Measurements from ENCODE around the gene CAMSAP2. TPM values are rescaled to one million over a fixed set of nuclear protein-coding genes. Genes with fewer than 3 reads are reported as not detected.

CAMSAP2 gene, protein sequence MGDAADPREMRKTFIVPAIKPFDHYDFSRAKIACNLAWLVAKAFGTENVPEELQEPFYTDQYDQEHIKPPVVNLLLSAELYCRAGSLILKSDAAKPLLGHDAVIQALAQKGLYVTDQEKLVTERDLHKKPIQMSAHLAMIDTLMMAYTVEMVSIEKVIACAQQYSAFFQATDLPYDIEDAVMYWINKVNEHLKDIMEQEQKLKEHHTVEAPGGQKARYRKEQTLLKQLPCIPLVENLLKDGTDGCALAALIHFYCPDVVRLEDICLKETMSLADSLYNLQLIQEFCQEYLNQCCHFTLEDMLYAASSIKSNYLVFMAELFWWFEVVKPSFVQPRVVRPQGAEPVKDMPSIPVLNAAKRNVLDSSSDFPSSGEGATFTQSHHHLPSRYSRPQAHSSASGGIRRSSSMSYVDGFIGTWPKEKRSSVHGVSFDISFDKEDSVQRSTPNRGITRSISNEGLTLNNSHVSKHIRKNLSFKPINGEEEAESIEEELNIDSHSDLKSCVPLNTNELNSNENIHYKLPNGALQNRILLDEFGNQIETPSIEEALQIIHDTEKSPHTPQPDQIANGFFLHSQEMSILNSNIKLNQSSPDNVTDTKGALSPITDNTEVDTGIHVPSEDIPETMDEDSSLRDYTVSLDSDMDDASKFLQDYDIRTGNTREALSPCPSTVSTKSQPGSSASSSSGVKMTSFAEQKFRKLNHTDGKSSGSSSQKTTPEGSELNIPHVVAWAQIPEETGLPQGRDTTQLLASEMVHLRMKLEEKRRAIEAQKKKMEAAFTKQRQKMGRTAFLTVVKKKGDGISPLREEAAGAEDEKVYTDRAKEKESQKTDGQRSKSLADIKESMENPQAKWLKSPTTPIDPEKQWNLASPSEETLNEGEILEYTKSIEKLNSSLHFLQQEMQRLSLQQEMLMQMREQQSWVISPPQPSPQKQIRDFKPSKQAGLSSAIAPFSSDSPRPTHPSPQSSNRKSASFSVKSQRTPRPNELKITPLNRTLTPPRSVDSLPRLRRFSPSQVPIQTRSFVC (N-terminal part only)
- polyA plus RNA-seq (ENCODE audit: insufficient read length in 12 of 12) = 10 to 100 TPM in 11 of 12 donors, not detected in 1; 17.9 to 36.7 (median 24.8) TPM
- long read RNA-seq, donor 1 = 0 reads
- long read RNA-seq, donor 2, full-length matches to known transcripts = 1 of 1 reads
- long read RNA-seq, donor 2, partial matches to known transcripts = 0 of 1 reads
- long read RNA-seq, donor 2, other reads (novel, unspliced or antisense) = 0 of 1 reads
- long read RNA-seq, donor 3 = 0 reads
- long read RNA-seq, donor 4 = 0 reads
- long read RNA-seq, donor 5, full-length matches to known transcripts = 1 of 1 reads
- long read RNA-seq, donor 5, partial matches to known transcripts = 0 of 1 reads
- long read RNA-seq, donor 5, other reads (novel, unspliced or antisense) = 0 of 1 reads
- long read RNA-seq, donor 6 = 0 reads
- long read RNA-seq, donor 7, full-length matches to known transcripts = 1 of 1 reads
- long read RNA-seq, donor 7, partial matches to known transcripts = 0 of 1 reads
- long read RNA-seq, donor 7, other reads (novel, unspliced or antisense) = 0 of 1 reads
- long read RNA-seq, donor 8, full-length matches to known transcripts = 2 of 8 reads
- long read RNA-seq, donor 8, partial matches to known transcripts = 6 of 8 reads
- long read RNA-seq, donor 8, other reads (novel, unspliced or antisense) = 0 of 8 reads
- long read RNA-seq, donor 9 = 0 reads
- long read RNA-seq, donor 10 = 0 reads
- long read RNA-seq, donor 11 = 0 reads

DNA sequence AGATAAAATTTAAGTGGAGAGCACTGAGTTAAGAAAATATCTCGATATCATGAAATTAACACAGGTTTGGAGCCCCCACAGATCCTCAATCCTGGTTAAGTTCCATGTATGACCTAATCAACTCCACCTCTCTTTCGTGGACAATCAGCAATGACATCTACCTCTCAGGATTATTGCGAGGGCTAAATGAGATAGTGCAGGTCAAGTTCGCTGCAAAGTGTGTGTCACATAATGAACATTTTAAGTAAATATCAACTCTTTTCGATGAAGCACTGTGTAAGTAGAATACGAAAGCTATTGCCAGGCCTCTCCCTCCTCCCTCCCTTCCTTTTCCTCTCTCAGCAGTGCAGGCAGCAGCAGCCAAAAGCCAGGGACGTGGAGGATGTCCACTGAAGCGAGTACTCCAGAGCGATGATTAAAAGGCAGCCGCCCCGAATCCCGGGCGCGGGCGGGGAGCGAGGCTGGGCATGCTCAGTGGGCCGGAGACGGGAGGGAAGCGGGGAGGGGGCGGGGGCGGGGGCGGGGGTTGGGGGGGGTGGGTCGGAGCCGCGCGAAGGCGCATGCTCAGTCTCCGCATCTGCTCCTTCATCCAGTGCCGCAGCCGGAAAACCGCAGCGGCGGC, at the start of gene CAMSAP2:
Gene CAMSAP2 (plus strand): TSS at position 567 of the 622 bp plus-strand sequence. CDS start 935 bp downstream, outside the sequence.
- DNase-seq = peak; percentile 89

DNA sequence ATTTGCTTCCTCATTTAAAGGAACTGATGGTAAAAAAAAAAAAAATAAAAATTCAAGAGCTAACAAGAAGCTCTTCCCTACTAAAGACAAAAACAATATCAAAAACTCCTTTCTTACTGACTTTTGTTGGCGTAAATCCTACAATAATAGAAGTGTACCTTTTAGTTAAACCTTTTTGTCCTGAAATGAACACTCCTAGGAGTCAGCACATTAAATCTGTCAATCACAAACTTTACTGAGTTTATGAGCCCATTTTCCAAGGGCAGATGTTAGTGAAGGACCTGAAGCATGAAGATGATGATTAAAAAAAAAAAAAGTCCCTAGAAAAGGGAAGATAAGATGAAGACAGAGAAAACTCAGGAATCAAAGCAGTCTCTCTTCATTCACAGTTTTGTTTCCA, 46.4 kb upstream of the CAMSAP2 start:
- no peak for DNase-seq

DNA sequence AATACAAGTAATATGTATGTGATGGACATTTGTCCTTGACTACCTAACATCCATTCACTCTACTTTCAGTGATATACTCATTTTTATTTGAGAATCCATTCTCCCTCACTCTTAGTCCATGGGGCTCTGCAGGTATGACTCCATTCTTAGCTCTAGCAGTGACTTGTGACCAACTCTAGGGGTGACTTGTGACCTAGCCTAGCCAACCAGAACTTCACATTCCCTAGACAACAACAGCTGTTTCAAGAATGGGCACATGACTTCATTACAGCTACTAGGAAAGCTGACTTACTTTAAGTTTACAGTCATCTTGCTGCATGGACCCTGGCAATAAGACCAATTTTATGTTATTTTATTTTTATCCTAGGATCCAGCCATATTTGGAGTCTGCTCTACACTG, 45.4 kb upstream of the CAMSAP2 start:
- no peak for DNase-seq

DNA sequence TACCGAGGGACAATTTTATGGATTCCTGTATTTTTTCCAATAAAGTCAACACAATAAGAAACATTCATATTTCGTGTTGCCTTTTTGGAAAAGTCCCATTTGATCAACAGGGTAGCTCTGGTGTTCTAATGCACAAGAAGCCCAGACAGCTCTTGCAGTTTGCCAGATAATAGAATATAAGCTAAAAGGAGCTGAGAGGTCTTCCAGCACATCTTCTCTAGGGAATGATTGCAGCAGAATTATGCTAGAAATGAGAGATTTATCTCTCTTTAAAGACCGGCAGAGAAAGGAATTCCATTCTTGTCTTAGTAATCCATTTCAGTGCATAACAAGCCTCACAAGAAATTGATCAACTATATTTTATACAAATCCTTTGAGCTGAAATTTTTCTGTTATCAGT, 44.0 kb upstream of the CAMSAP2 start:
- DNase-seq = no peak

DNA sequence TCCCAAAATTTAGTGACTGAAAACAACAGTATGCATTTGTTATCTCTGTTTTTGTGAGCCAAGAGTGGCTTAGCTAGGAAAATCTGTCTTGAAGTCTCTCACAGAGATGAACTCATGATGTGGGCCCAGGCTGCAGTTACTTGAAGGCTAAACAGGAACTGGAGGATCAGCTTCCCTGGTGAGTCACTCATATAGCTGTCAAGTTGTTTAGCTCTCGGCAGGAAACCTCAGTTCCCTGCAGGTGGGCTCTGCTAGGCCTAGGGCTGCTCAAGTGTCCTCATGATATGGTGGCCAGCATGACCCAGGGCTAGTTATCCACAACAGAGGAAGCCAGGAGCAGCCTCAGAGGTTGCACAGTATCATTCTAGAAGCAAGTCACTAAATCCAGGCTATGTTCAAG, 38.8 kb upstream of the CAMSAP2 start:
- no peak for DNase-seq

DNA sequence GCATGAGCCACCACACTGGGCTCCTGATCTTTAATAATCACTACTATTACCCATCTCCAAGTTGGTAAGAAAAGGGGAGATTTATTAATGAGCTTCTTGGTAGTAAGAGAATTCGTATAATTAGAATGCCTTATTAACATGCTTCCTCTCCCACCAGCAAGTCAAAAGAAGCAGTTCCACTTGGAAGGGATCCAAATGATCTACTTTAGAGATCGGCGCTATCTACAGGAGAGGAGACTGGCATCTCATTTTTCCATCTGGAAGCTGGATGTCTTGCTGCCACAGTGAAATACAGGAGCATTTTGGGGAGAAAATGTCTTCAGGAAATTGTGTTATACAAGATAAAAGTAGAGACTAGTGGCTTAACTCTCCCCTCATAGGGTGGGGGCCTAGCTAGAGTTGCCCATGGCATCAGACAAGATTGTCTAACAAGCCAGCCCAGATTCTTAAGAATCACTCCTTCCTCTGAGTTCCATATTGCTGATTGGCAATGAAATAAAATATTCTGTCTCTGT, 33.6 kb upstream of the CAMSAP2 start:
- DNase-seq = no peak

DNA sequence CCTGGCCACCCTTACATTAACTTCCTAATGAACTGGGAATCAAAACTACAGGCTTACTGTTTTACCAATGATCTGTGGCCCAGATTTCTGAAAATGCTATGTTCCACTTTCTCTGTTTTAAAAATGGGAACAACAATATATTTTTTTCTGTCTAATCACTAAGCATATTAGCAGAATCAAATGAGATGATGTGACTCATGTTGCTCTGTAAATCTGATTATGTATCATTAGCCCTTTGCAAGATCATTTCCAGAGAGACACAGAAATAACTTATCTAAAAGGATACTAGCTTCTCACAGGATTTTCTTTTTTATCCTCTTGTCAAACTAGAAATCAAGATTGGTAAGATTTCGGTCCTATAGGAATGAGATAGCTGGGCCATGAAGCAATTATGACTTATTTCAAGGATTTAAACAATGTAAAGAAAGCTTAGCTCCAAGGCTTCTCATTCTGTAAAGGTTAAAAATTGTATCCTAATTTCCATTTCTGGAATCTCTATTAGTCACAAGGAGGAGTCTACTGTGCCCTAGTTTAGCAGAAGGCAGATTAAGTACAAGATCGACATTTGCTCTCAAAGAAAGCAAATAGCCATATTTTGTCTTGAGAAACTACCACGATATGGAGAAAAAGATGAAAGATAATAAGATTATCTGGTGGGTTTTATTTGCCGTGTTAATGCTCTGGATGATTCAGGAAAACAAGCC, 32.4 kb upstream of the CAMSAP2 start:
- no peak for DNase-seq

DNA sequence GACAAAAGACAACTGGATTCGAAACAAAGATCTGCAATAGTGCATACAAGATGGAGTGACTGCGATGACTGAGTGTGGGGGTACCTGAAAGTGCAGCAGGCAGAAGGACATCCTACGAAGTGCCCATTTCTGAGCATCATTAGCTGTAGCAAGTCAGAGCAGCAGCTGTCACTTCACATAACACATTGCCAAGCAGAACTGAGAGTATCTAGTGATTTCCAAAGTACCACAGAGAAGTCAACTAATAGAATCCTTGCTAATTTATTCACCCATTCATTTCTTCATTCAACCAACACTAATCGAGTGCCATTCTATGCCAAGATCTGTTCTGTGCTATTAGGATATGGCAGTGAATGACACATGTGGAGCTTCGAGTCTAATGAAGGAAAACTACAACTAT, 31.6 kb upstream of the CAMSAP2 start:
- no peak for DNase-seq

DNA sequence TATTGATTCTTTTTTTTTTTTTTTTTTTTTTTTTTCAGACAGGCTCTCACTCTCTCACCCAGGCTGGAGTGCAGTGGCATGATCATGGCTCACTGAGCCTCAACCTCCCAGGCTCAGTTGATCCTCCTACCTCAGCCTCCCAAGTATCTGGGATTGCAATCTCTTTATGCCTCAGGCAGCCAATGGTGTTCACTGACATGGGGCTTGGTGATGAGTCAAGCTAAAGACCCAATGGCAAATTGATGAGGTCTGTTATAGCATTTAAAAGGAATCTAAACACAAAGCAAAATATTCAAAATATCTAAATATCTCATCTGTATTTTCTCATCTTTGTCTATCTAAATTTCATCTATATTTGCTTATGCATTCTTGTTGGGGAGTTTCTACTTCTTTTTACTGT, 30.5 kb upstream of the CAMSAP2 start:
- no peak for DNase-seq

DNA sequence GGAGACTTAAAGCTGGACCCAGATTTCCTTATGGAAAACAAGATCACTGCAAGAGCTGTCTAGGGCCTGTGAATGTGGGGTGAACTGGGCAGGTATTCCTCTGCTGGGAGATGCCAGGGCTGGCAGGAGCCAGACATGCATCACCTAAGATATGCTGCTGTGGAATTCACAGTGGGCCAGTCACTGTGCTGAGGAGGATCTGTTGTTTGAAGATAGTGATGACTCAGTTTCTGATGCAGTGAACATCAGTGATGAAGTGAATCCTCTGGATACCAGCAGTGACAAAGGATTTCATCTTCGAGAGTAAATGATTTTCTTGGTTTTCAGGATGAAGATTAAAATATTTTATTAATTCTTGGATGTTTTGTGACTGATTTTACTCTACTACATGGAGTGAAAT, 29.9 kb upstream of the CAMSAP2 start:
- DNase-seq = no peak

DNA sequence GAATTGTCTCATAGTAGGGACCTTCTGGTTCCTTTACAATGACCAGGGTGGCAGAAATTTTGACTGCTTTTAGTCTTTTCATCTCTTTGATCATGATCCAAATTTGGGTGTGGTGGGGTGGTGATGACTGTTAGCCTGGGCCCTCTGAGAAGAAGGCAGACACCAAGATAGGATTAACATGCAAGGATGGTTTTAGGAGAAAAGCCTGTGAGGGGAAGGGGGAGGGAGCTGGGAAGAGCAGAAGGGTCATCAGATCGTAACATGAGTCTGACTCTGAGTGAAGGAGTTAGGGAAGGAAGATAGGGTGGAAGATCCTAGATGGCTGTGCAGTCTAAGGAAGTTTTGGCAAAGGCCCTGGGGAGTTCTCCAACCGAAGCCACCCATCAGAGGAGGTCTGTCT, 28.5 kb upstream of the CAMSAP2 start:
- no peak for DNase-seq

DNA sequence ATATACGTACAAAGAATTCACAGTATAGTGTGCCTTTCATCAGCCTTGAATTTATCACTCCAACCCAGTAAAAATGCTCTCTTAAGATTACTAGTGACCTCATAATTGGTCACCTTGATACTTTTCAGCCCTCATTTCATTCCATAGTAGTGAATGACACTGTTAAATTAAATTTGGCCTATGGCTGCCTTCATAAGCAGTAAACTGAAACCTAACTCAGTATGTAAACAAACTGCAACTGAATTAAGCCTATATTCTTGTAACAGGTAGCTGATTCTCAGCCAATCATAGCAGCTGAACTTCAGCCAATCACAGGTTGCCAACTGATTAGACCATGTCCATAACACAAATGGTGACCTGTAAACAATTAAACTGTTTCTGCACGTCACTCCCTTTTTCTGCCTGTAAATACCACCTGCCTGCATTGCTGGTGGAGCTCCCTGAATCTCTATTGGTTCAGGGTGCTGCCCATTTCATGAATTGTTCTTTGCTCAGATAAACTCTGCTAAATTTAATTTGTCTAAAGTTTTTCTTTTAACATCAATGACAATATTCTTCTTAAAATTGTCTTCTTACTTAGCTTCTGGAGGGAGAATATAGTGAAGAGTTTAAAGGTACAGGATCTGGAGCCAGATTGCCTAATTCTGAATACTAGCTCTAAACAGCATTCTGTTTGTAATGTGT, 24.0 kb upstream of the CAMSAP2 start:
- no peak for DNase-seq

DNA sequence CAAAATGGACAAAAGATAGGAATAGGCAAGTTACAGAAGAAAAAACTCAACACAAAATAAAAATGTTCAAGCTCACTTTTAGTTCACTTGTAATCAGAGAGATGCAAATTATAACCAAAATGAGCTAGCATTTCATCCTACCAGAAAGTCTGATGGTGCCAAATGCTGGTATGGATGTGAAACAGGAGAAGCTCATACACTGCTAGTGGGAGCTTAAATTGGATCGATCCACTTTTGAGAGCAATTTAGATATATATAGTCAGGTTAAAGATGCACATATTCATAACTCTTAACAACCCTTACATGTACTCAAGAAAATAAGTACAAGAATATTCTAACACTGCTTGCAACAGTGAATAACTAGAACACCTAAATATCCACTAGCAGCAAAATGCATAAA, 18.5 kb upstream of the CAMSAP2 start:
- no peak for DNase-seq

DNA sequence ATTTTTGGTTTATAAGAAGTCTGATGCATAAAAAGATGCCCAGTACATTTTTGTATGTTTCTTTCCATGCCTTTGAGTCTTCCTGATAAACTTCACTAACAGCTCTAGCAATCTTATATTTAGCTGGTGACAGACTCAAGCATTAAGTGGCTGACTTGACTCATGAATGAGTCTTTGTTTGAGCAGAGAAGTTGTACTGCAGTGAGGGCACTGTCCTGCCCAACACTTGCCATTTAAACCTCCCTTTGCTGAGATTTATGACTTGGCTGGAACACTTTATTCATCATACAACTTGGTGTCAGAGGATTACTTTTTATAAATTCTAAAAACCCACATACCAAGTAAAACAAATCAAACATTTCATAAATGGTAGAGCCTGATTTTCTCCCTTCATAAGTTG, 14.6 kb upstream of the CAMSAP2 start:
- no peak for DNase-seq

DNA sequence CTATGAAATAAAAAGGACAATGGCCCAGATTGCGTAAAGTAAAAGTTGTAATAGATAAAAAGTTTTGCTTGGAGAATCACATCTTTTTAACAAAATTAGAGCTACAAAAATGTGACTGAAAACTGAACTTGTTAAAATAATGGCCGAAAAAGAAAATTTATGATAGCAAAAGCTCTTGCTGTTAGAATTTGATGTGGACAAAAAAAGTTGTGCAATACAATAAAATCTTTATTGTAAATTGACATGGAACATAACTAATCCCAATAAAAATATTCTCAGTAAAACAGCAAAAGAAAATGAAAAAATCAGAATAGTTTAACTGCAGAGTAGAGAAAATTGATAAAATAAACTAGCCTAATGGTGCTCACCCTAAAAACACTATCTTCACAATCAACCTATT, 11.4 kb upstream of the CAMSAP2 start:
- DNase-seq = no peak

DNA sequence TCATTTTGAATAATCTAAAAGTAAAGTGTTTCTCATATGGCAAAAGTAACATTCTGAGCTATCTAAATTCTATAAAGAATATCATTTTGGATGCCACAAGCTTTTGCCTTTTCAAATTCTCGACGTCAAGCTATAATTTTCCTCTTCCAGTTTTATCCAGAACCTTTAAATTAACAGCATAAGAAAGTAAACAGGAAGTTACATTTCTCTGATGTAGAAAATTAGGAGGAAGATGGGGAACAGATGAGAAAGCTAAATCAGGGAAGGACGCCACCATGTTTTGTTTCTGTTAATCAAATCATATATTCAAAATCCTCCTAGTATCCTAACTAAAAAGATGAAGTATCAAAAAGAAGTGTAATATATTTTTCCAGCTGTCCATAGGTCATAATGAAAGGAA, 8.8 kb upstream of the CAMSAP2 start:
- no peak for DNase-seq

DNA sequence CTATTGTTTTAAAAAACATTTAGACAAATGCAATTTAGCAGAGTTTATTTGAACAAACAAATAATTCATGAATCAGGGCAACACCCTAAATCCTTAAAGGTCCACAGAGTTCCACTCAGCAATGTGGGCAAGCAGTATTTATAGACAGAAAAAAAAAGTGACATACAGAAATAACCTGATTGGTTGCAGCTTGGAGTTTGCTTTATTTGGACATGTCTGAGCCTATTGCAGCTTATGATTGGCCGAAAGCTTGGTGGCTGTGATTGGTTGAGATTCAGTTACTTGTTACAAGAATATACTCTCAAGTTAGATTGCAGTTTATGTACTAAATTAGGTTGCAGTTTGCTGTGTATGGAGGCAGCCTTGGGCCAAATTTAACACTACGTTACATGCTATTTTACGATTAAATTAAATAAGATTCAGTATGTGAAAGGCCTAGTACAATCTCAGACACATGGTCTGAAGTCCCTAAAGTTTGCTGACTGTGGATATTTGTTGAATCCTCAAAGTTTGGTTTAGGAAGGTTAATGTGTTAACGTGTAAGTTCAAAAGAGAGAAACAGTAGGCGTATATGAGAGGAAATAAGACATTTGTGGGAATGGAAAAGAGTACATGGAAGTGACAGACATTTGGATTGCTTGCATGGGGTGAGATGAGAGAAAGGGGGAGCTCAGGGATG, 6.9 kb upstream of the CAMSAP2 start:
- DNase-seq = no peak

DNA sequence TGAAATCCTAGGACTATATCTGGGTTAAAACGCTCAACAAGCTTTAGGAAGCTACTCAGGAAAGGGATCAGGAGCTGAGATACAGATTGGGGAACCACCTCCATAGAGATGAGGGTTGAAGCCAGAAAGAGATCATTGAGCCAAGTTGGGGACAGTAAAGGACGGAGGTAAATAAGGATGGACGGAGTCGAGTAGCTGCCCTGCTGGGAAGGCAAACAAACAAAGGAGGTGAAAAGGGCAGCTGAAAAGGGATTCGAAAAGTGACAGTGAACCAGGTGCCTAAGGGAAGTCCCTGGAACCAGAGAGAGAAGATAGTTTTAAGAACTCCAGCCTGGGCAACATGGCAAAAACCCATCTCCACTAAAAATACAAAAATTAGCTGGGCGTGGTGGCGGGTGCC, 6.3 kb upstream of the CAMSAP2 start:
- DNase-seq = no peak

DNA sequence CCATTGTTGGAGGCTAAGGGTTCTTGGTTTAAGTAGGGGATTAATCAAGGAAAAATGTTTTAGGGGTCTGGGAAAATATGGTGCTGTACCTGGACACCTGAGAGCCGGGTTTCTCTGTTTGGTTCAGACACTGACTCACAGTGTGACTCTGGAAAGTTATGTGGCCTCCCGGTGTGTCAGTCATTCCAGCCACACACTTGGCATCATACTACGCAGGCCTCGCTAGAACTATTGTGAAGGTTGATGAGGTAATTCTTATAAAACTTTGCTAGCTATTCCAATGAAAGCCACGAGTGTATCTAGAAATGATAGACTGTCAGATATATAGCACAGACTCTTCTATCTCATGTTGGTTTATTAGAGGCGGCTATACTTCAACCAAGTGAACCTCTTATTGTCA, 4.8 kb upstream of the CAMSAP2 start:
- no peak for DNase-seq
